ENCODE measurements around the gene TMEM154.
A peak's percentile ranks its signal among the peaks of the same experiment; 100 is the strongest.

The TMEM154 gene

DNA sequence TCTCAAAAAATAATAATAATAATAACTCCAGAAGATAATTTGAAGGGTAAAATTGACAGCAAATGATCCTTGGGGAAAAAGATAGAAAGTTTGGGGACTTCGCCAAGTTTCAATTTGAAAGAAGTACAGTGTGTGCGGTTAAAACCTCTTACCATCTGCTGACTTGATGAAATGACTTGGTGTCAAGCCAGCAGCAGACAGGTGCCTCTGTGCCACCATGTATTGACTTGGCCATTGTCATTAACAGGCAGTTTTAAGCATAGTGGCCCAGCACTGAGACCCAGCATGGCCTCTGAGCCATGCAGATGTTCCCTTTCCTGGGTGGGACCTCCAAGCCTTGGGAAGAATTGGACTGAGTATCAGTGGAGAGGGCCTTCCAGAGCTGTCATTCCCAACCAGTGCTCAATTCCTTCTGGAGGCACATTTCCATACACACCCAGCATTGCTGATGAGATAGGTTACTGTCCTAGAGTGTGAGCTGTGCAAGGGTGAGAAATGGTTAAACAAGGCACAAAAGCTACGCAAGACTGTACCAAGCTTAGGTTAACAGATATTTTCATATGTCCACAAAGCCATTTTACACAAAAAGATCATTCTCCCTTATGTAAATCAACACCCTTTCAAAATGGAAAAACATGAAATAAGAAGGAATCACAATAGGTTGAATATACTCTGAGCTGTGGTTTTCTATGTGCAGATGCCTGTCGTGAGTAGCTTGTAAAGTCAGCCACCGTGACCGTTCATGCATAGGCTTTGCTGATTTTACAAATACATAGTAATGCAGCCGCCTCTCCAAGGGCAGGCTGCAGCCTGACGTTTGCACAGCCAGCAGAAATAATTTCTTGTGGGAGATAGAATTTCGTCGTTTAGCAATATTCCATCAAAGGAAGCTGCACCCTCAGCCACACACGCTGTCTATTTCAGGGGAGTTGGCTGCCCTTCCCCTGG, 84.5 kb downstream of the TMEM154 start (continued):
- peak; percentile 92 for TF ChIP-seq PRDM6 (tag by site-specific recombination; IDR thresholded peaks at IDR 0.05)
- no peak for TF ChIP-seq ZNF670 (tag by site-specific recombination; IDR thresholded peaks at IDR 0.05; ENCODE audit: low read depth)
- TF ChIP-seq ZBTB21 (tag by site-specific recombination; IDR thresholded peaks at IDR 0.05) = no peak
- TF ChIP-seq PRDM10 (tag by site-specific recombination; IDR thresholded peaks at IDR 0.05) = peak; percentile 42; the same call in 1 of the 2 replicates
- TF ChIP-seq ZNF843 (tag by site-specific recombination; IDR thresholded peaks at IDR 0.05) = peak; percentile 45; the same call in 1 of the 2 replicates
- TF ChIP-seq ZIC2 (tag by site-specific recombination; IDR thresholded peaks at IDR 0.05) = no peak
- TF ChIP-seq SP7 (tag by site-specific recombination; IDR thresholded peaks at IDR 0.05) = peak; percentile 28; the same call in 1 of the 2 replicates
- TF ChIP-seq ZNF341 (tag by site-specific recombination; IDR thresholded peaks at IDR 0.05; ENCODE audit: low read depth) = peak; percentile 35; the same call in 1 of the 2 replicates
- no peak for TF ChIP-seq ZFHX2 (tag by site-specific recombination; conservative IDR thresholded peaks at IDR 0.05)
- peak; percentile 70 for TF ChIP-seq ZBTB17 (tag by site-specific recombination; IDR thresholded peaks at IDR 0.05)
- TF ChIP-seq KLF1 (tag by site-specific recombination; IDR thresholded peaks at IDR 0.05) = no peak
- no peak for TF ChIP-seq MYNN (tag by site-specific recombination; IDR thresholded peaks at IDR 0.05; ENCODE audit: borderline replicate concordance)
- no peak for TF ChIP-seq ZNF311 (tag by site-specific recombination; IDR thresholded peaks at IDR 0.05; ENCODE audit: borderline replicate concordance)
- 0 out of 2 replicates have a peak, but pooled peaks have one; percentile 22 for TF ChIP-seq MZF1 (tag by site-specific recombination; IDR thresholded peaks at IDR 0.05; ENCODE audit: borderline replicate concordance)
- TF ChIP-seq, protein P1, sequence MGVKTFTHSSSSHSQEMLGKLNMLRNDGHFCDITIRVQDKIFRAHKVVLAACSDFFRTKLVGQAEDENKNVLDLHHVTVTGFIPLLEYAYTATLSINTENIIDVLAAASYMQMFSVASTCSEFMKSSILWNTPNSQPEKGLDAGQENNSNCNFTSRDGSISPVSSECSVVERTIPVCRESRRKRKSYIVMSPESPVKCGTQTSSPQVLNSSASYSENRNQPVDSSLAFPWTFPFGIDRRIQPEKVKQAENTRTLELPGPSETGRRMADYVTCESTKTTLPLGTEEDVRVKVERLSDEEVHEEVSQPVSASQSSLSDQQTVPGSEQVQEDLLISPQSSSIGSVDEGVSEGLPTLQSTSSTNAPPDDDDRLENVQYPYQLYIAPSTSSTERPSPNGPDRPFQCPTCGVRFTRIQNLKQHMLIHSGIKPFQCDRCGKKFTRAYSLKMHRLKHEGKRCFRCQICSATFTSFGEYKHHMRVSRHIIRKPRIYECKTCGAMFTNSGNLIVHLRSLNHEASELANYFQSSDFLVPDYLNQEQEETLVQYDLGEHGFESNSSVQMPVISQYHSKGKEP (tag by site-specific recombination; IDR thresholded peaks at IDR 0.05) = peak; percentile 99

GRCh38 chr4:152594057-152594456, 85.7 kb downstream of the TMEM154 start:
- ChIA-PET CTCF (no interaction called here), POLR2A (no interaction called here)
- no peak overlapping the region for H3K4me3 ChIP-seq (ENCODE audit: low read depth, low read length)
- H3K27ac ChIP-seq (ENCODE audit: extremely low read depth, low read depth, low read length) = no peak overlapping the region
- H3K9me3 ChIP-seq (ENCODE audit: control insufficient read depth, insufficient read depth, low read depth, low read length) = no peaks in the 10 kb centered on the region
- peaks cover 17% of the 10 kb centered on the region for H3K4me1 ChIP-seq (ENCODE audit: control insufficient read depth, insufficient read depth, low read length)
- H3K36me3 ChIP-seq (ENCODE audit: control insufficient read depth in 2 of 2, insufficient read depth in 1 of 2, low read length in 2 of 2) = no peaks in the 10 kb centered on the region
- no peak for TF ChIP-seq ZNF623 (tag by site-specific recombination; IDR thresholded peaks at IDR 0.05)
- TF ChIP-seq ZNF366 (tag by site-specific recombination; conservative IDR thresholded peaks at IDR 0.05) = no peak
- TF ChIP-seq, protein P2, sequence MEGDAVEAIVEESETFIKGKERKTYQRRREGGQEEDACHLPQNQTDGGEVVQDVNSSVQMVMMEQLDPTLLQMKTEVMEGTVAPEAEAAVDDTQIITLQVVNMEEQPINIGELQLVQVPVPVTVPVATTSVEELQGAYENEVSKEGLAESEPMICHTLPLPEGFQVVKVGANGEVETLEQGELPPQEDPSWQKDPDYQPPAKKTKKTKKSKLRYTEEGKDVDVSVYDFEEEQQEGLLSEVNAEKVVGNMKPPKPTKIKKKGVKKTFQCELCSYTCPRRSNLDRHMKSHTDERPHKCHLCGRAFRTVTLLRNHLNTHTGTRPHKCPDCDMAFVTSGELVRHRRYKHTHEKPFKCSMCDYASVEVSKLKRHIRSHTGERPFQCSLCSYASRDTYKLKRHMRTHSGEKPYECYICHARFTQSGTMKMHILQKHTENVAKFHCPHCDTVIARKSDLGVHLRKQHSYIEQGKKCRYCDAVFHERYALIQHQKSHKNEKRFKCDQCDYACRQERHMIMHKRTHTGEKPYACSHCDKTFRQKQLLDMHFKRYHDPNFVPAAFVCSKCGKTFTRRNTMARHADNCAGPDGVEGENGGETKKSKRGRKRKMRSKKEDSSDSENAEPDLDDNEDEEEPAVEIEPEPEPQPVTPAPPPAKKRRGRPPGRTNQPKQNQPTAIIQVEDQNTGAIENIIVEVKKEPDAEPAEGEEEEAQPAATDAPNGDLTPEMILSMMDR (tag by site-specific recombination; IDR thresholded peaks at IDR 0.05) = no peak
- TF ChIP-seq ZNF677 (tag by site-specific recombination; IDR thresholded peaks at IDR 0.05) = no peak
- no peak for TF ChIP-seq ZNF211 (tag by site-specific recombination; IDR thresholded peaks at IDR 0.05; ENCODE audit: low read depth)
- TF ChIP-seq, protein P3, sequence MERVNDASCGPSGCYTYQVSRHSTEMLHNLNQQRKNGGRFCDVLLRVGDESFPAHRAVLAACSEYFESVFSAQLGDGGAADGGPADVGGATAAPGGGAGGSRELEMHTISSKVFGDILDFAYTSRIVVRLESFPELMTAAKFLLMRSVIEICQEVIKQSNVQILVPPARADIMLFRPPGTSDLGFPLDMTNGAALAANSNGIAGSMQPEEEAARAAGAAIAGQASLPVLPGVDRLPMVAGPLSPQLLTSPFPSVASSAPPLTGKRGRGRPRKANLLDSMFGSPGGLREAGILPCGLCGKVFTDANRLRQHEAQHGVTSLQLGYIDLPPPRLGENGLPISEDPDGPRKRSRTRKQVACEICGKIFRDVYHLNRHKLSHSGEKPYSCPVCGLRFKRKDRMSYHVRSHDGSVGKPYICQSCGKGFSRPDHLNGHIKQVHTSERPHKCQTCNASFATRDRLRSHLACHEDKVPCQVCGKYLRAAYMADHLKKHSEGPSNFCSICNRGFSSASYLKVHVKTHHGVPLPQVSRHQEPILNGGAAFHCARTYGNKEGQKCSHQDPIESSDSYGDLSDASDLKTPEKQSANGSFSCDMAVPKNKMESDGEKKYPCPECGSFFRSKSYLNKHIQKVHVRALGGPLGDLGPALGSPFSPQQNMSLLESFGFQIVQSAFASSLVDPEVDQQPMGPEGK (tag by site-specific recombination; IDR thresholded peaks at IDR 0.05) = no peak
- TF ChIP-seq ZIC2 (tag by site-specific recombination; IDR thresholded peaks at IDR 0.05) = no peak
- no peak for TF ChIP-seq ZNF701 (tag by site-specific recombination; IDR thresholded peaks at IDR 0.05)
- no peak for TF ChIP-seq ZBTB17 (tag by site-specific recombination; IDR thresholded peaks at IDR 0.05)
- no peak for TF ChIP-seq PRDM6 (tag by site-specific recombination; IDR thresholded peaks at IDR 0.05)
